ENCODE results near the gene RPS6KA3.
A peak's percentile ranks its signal among the peaks of the same experiment; 100 is the strongest.

RPS6KA3 gene

DNA sequence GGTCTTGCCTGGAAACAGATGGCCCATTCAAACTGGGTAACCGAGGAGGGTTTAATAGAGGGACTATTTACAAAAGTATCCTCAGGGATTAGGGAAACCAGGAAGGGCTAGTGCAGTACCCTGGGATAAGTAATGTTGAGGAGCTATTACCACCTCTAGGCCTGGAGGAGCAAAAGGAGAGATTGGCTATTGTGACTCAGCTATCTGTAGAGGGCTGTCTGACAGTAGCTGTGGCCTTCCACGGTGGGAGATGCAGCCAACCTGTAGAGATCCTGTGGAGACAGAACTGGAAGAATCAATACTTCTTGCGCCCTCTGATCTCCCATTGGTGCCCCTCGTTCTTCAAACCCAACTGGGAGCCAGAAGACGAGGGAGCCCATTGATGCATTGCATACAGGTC lies 34.1 kb upstream of the RPS6KA3 start:
- peaks cover 0 to 9% (median 0%) of the 10 kb centered on the region in 5 experiments for H3K27me3 ChIP-seq (replicated peaks in 2 of 5; ENCODE audit: control insufficient read depth in 4 of 5, insufficient read depth in 5 of 5, low read length in 4 of 5)
- H3K9me3 ChIP-seq (ENCODE audit: control extremely low read depth in 1 of 5, control insufficient read depth in 4 of 5, insufficient read depth in 2 of 5, low read depth in 1 of 5, low read length in 4 of 5): no peaks in the 10 kb centered on the region
- WGBS (ENCODE audit: insufficient coverage): 93% methylated on average over 4 of the region's 5 CpGs
- DNase-seq: peak in 2 of 3 donors; percentile 15 to 30
- no peak overlapping the region for H3K4me3 ChIP-seq (ENCODE audit: control insufficient read depth in 1 of 7, extremely low read depth in 1 of 7, insufficient read depth in 4 of 7, low read depth in 2 of 7, low read length in 6 of 7)
- H3K36me3 ChIP-seq (ENCODE audit: control insufficient read depth in 4 of 4, insufficient read depth in 4 of 4, low read length in 3 of 4): no peaks in the 10 kb centered on the region
- no peak overlapping the region for H3K27ac ChIP-seq (ENCODE audit: insufficient read depth in 1 of 2, low read depth in 1 of 2, low read length in 2 of 2, poor library complexity in 1 of 2, severe bottlenecking in 2 of 2)
- ChIA-PET CTCF (no interaction called here), POLR2A (no interaction called here)
- no peaks in the 10 kb centered on the region for H3K4me1 ChIP-seq (ENCODE audit: control extremely low read depth in 1 of 4, control insufficient read depth in 4 of 4, insufficient read depth in 4 of 4, low read length in 3 of 4)

DNA sequence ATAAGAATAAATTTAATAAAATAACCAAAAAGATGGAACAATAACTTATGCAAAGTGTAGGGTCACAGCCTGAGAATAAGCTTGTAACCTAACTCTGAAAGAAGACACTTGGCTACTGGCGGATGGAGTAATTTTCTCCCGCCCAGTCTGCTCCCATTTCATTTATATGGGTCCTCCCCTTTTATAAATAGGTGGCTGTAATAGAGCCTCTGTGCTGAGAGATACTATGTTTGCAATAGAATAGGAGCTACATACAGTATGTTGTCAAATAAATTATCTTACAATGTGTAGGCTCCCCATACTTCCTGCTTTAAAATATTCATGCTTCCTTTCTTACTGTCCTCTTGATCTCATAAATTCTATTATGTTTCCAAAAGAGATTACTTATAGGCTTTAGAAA lies 28.2 kb upstream of the RPS6KA3 start:
- WGBS (ENCODE audit: insufficient coverage): 100% methylated on average over 1 of the region's 2 CpGs
- Histone ChIP-seq H3K4me1 (ENCODE audit: control extremely low read depth in 1 of 4, control insufficient read depth in 4 of 4, insufficient read depth in 4 of 4, low read length in 3 of 4) (no peaks in the 10 kb centered on the region), H3K9me3 (ENCODE audit: control extremely low read depth in 1 of 5, control insufficient read depth in 4 of 5, insufficient read depth in 2 of 5, low read depth in 1 of 5, low read length in 4 of 5) (peaks cover 0 to 3% (median 0%) of the 10 kb centered on the region in 5 experiments), H3K27me3 (replicated peaks in 2 of 5; ENCODE audit: control insufficient read depth in 4 of 5, insufficient read depth in 5 of 5, low read length in 4 of 5) (peaks cover 0 to 6% (median 0%) of the 10 kb centered on the region in 5 experiments), H3K36me3 (ENCODE audit: control insufficient read depth in 4 of 4, insufficient read depth in 4 of 4, low read length in 3 of 4) (no peaks in the 10 kb centered on the region), H3K27ac (ENCODE audit: insufficient read depth in 1 of 2, low read depth in 1 of 2, low read length in 2 of 2, poor library complexity in 1 of 2, severe bottlenecking in 2 of 2) (no peak overlapping the region), H3K4me3 (ENCODE audit: control insufficient read depth in 1 of 7, extremely low read depth in 1 of 7, insufficient read depth in 4 of 7, low read depth in 2 of 7, low read length in 6 of 7) (no peak overlapping the region)
- ChIA-PET POLR2A (no interaction called here), CTCF (no interaction called here)
- no peak for DNase-seq

DNA sequence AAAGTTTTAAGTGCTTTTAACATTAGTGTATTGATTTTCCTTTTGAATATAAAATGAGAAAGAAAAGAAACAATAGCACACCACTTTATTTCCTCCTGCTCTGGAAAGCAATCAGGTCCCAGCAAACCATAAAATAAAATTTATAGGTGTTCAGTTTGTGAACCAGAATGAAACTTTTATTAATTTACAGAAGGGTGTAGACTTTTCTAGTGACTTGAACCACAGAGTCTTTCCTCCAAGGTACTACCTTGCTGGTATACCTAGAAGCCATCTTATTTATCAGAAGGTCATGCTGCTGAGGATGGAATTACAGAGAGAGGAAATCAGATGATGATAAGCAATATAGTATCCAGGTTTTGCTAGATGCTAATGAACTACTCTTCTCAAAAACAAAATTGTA lies 27.6 kb upstream of the RPS6KA3 start:
- ChIA-PET CTCF (no interaction called here), POLR2A (no interaction called here)
- peaks cover 0 to 6% (median 0%) of the 10 kb centered on the region in 5 experiments for H3K27me3 ChIP-seq (replicated peaks in 2 of 5; ENCODE audit: control insufficient read depth in 4 of 5, insufficient read depth in 5 of 5, low read length in 4 of 5)
- no peak for DNase-seq
- H3K27ac ChIP-seq (ENCODE audit: insufficient read depth in 1 of 2, low read depth in 1 of 2, low read length in 2 of 2, poor library complexity in 1 of 2, severe bottlenecking in 2 of 2): no peak overlapping the region
- H3K9me3 ChIP-seq (ENCODE audit: control extremely low read depth in 1 of 5, control insufficient read depth in 4 of 5, insufficient read depth in 2 of 5, low read depth in 1 of 5, low read length in 4 of 5): peaks cover 0 to 3% (median 0%) of the 10 kb centered on the region in 5 experiments
- H3K36me3 ChIP-seq (ENCODE audit: control insufficient read depth in 4 of 4, insufficient read depth in 4 of 4, low read length in 3 of 4): no peaks in the 10 kb centered on the region
- H3K4me3 ChIP-seq (ENCODE audit: control insufficient read depth in 1 of 7, extremely low read depth in 1 of 7, insufficient read depth in 4 of 7, low read depth in 2 of 7, low read length in 6 of 7): no peak overlapping the region
- H3K4me1 ChIP-seq (ENCODE audit: control extremely low read depth in 1 of 4, control insufficient read depth in 4 of 4, insufficient read depth in 4 of 4, low read length in 3 of 4): no peaks in the 10 kb centered on the region

DNA sequence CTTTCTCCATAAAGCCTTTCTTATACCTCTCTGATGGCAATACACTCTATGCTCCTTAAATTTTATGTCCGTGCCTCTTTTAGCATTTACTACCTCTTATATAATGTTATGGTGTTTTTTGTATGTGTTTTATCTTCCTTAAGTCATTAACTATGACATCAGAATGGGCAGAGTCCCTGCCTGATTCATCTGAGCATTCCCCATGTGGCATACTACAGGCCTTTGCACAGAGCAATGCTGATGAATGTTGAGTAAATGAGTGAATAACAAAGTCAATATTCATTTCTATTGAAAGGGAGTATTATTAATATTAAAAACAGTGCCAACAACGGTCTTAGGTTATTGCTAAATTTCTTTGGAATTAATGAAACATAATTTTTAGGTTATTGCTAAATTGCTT lies 18.8 kb upstream of the RPS6KA3 start:
- POLR2A ChIA-PET: no interaction called here
- no CpG with 5 or more reads among the region's 2 CpGs for WGBS (ENCODE audit: insufficient coverage)
- DNase-seq: no peak

DNA sequence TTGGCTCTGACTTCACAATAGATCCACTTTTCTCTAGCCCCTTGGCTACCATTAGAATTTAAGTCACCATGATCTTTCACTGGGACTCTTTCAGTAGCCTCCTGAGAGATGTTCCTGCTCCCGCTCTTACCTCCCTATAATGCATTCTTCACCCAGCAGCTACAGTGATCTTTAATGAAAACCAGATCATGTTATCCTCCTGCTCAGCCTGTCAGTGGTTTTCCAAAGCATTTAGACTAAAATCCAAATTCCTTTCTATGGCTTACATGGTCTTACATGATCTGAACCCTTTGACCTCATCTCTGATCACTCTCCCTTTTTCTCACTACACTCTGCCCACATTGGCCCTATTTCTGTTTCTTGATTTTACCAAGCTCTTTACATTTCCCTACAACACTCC lies 18.3 kb upstream of the RPS6KA3 start:
- H3K4me1 ChIP-seq (ENCODE audit: control extremely low read depth in 1 of 4, control insufficient read depth in 4 of 4, insufficient read depth in 4 of 4, low read length in 3 of 4): no peaks in the 10 kb centered on the region
- no peak overlapping the region for H3K4me3 ChIP-seq (ENCODE audit: control insufficient read depth in 1 of 7, extremely low read depth in 1 of 7, insufficient read depth in 4 of 7, low read depth in 2 of 7, low read length in 6 of 7)
- POLR2A ChIA-PET: no interaction called here
- no peak overlapping the region for H3K27ac ChIP-seq (ENCODE audit: insufficient read depth in 1 of 2, low read depth in 1 of 2, low read length in 2 of 2, poor library complexity in 1 of 2, severe bottlenecking in 2 of 2)
- CTCF ChIA-PET: no interaction called here
- peaks cover 0 to 4% (median 0%) of the 10 kb centered on the region in 5 experiments for H3K27me3 ChIP-seq (replicated peaks in 2 of 5; ENCODE audit: control insufficient read depth in 4 of 5, insufficient read depth in 5 of 5, low read length in 4 of 5)
- peaks cover 0 to 9% (median 0%) of the 10 kb centered on the region in 5 experiments for H3K9me3 ChIP-seq (ENCODE audit: control extremely low read depth in 1 of 5, control insufficient read depth in 4 of 5, insufficient read depth in 2 of 5, low read depth in 1 of 5, low read length in 4 of 5)
- 92% methylated on average over 1 of the region's 1 CpG for WGBS (ENCODE audit: insufficient coverage)
- no peak for DNase-seq
- no peaks in the 10 kb centered on the region for H3K36me3 ChIP-seq (ENCODE audit: control insufficient read depth in 4 of 4, insufficient read depth in 4 of 4, low read length in 3 of 4)

More for the DNA sequence above, 18.8 kb upstream of the RPS6KA3 start:
- H3K36me3 ChIP-seq (ENCODE audit: control insufficient read depth in 4 of 4, insufficient read depth in 4 of 4, low read length in 3 of 4): no peaks in the 10 kb centered on the region
- CTCF ChIA-PET: no interaction called here
- H3K27me3 ChIP-seq (replicated peaks in 2 of 5; ENCODE audit: control insufficient read depth in 4 of 5, insufficient read depth in 5 of 5, low read length in 4 of 5): peaks cover 0 to 4% (median 0%) of the 10 kb centered on the region in 5 experiments
- H3K4me1 ChIP-seq (ENCODE audit: control extremely low read depth in 1 of 4, control insufficient read depth in 4 of 4, insufficient read depth in 4 of 4, low read length in 3 of 4): no peaks in the 10 kb centered on the region
- H3K4me3 ChIP-seq (ENCODE audit: control insufficient read depth in 1 of 7, extremely low read depth in 1 of 7, insufficient read depth in 4 of 7, low read depth in 2 of 7, low read length in 6 of 7): no peak overlapping the region
- H3K9me3 ChIP-seq (ENCODE audit: control extremely low read depth in 1 of 5, control insufficient read depth in 4 of 5, insufficient read depth in 2 of 5, low read depth in 1 of 5, low read length in 4 of 5): peaks cover 0 to 9% (median 0%) of the 10 kb centered on the region in 5 experiments
- H3K27ac ChIP-seq (ENCODE audit: insufficient read depth in 1 of 2, low read depth in 1 of 2, low read length in 2 of 2, poor library complexity in 1 of 2, severe bottlenecking in 2 of 2): no peak overlapping the region

DNA sequence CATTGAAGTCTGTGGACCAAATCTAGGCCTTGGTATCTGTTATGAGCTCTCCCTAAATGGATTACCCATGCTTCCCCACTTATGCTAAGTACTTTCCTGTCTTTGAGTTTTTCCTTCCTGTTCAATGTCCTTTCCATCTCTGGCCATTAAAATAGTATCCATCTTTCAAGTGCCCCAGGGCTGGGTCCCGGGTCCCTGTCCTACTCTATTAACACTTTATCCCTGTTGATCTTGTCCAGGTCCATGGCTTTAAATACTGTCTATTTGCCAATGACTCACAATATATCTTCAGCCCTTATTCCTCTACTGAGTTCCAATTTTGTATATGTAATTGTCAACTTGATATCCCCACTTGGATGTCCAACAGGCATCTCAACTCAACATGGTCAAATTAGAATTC lies 17.7 kb upstream of the RPS6KA3 start:
- POLR2A ChIA-PET: no interaction called here
- H3K4me1 ChIP-seq (ENCODE audit: control extremely low read depth in 1 of 4, control insufficient read depth in 4 of 4, insufficient read depth in 4 of 4, low read length in 3 of 4): no peaks in the 10 kb centered on the region
- DNase-seq: no peak
- peaks cover 0 to 4% (median 0%) of the 10 kb centered on the region in 5 experiments for H3K27me3 ChIP-seq (replicated peaks in 2 of 5; ENCODE audit: control insufficient read depth in 4 of 5, insufficient read depth in 5 of 5, low read length in 4 of 5)
- no peak overlapping the region for H3K27ac ChIP-seq (ENCODE audit: insufficient read depth in 1 of 2, low read depth in 1 of 2, low read length in 2 of 2, poor library complexity in 1 of 2, severe bottlenecking in 2 of 2)
- no CpG with 5 or more reads among the region's 1 CpG for WGBS (ENCODE audit: insufficient coverage)
- H3K4me3 ChIP-seq (ENCODE audit: control insufficient read depth in 1 of 7, extremely low read depth in 1 of 7, insufficient read depth in 4 of 7, low read depth in 2 of 7, low read length in 6 of 7): no peak overlapping the region
- CTCF ChIA-PET: no interaction called here
- peaks cover 0 to 9% (median 0%) of the 10 kb centered on the region in 5 experiments for H3K9me3 ChIP-seq (ENCODE audit: control extremely low read depth in 1 of 5, control insufficient read depth in 4 of 5, insufficient read depth in 2 of 5, low read depth in 1 of 5, low read length in 4 of 5)
- H3K36me3 ChIP-seq (ENCODE audit: control insufficient read depth in 4 of 4, insufficient read depth in 4 of 4, low read length in 3 of 4): no peaks in the 10 kb centered on the region

DNA sequence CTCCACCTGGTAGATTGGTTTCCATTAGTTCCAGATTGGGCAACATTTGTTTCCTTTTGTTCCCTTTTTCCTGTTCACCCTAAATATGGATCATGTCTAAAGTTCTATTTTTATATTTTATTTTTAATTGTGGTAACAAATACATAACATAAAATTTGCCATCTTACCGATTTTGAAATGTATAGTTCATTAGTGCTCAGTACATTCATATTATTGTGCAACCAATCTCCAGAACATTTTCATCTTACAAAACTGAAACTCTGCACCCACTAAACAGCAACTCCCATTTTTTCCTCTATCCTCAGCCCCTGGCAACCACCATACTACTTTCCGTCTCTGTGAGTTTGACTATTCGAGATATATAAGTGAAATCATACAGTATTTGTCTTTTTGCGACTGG lies 14.2 kb upstream of the RPS6KA3 start:
- no peaks in the 10 kb centered on the region for H3K4me1 ChIP-seq (ENCODE audit: control extremely low read depth in 1 of 4, control insufficient read depth in 4 of 4, insufficient read depth in 4 of 4, low read length in 3 of 4)
- ChIA-PET CTCF (no interaction called here), POLR2A (no interaction called here)
- no peaks in the 10 kb centered on the region for H3K36me3 ChIP-seq (ENCODE audit: control insufficient read depth in 4 of 4, insufficient read depth in 4 of 4, low read length in 3 of 4)
- H3K4me3 ChIP-seq (ENCODE audit: control insufficient read depth in 1 of 7, extremely low read depth in 1 of 7, insufficient read depth in 4 of 7, low read depth in 2 of 7, low read length in 6 of 7): no peak overlapping the region
- H3K27me3 ChIP-seq (replicated peaks in 2 of 5; ENCODE audit: control insufficient read depth in 4 of 5, insufficient read depth in 5 of 5, low read length in 4 of 5): no peaks in the 10 kb centered on the region
- peaks cover 0 to 3% (median 0%) of the 10 kb centered on the region in 5 experiments for H3K9me3 ChIP-seq (ENCODE audit: control extremely low read depth in 1 of 5, control insufficient read depth in 4 of 5, insufficient read depth in 2 of 5, low read depth in 1 of 5, low read length in 4 of 5)
- H3K27ac ChIP-seq (ENCODE audit: insufficient read depth in 1 of 2, low read depth in 1 of 2, low read length in 2 of 2, poor library complexity in 1 of 2, severe bottlenecking in 2 of 2): no peak overlapping the region
- 71% methylated on average over 1 of the region's 4 CpGs for WGBS (ENCODE audit: insufficient coverage)
- no peak for DNase-seq

Measured in common myeloid progenitor, CD34-positive (primary cell).